WTC11 (cell line): ENCODE results near the gene METTL21A. TPM values are rescaled to one million over a fixed set of nuclear protein-coding genes. Genes with fewer than 3 reads are reported as not detected.
"Not testable (repeated sequence)": the region's sequence is repeated elsewhere in the genome, so short reads cannot be mapped to it uniquely, and the experiment has no call there.

ENCODE experiments used
- ATAC-seq: fragments of 200-7000 bp; cut with Tn5 transposase; 2 replicates; pipeline ENCODE4 v1.10.0; 2021; ENCODE audit warnings: mild to moderate bottlenecking, moderate library complexity
- CTCF ChIA-PET: fragments of 300-600 bp; sonication (Branson Sonifier 250); formaldehyde crosslinking; loops from one replicate; lab custom pipeline; 2021; ENCODE audit warnings: antibody characterized with exemption; lab: Charles Lee
- POLR2A ChIA-PET: fragments of 350-600 bp; sonication (Branson Sonifier 250); formaldehyde crosslinking; loops from one replicate; lab custom pipeline; 2021; ENCODE audit warnings: antibody characterized with exemption; lab: Charles Lee
- DNase-seq: peaks from one replicate; pipeline ENCODE4 v3.0.0; 2021; ENCODE audit warnings: low spot score
- H3K27ac Mint-ChIP-seq: 2 replicates; pipeline ENCODE4 v1.8.0; 2021; ENCODE audit warnings: mixed read lengths
- H3K27me3 Mint-ChIP-seq: 2 replicates; pipeline ENCODE4 v1.8.0; 2021; ENCODE audit warnings: low read depth, mild to moderate bottlenecking, moderate library complexity, mixed read lengths
- H3K36me3 Mint-ChIP-seq: 2 replicates; pipeline ENCODE4 v1.8.0; 2021; ENCODE audit warnings: mixed read lengths
- H3K4me1 Mint-ChIP-seq: 2 replicates; pipeline ENCODE4 v1.8.0; 2022; ENCODE audit warnings: mixed read lengths
- H3K4me3 Mint-ChIP-seq: 2 replicates; pipeline ENCODE4 v1.8.0; 2021; ENCODE audit warnings: mild to moderate bottlenecking, moderate library complexity, mixed read lengths
- H3K9me3 Mint-ChIP-seq: 2 replicates; pipeline ENCODE4 v1.8.0; 2021; ENCODE audit warnings: mixed read lengths
- ATF1 ChIP-seq: sonication (generic); formaldehyde crosslinking; IDR thresholded peaks from 2 replicates; pipeline ENCODE4 v1.8.1; 2023; ENCODE audit warnings: mild to moderate bottlenecking, moderate library complexity, missing genetic modification reagents
- E2F5 ChIP-seq: sonication (generic); formaldehyde crosslinking; IDR thresholded peaks from 2 replicates; pipeline ENCODE4 v1.8.1; 2022; ENCODE audit warnings: mild to moderate bottlenecking, moderate library complexity, missing genetic modification reagents
- ELF4 ChIP-seq: sonication (generic); formaldehyde crosslinking; IDR thresholded peaks from 2 replicates; pipeline ENCODE4 v1.8.1; 2022; ENCODE audit warnings: low read depth, mild to moderate bottlenecking, moderate library complexity, missing genetic modification reagents
- IRF2 ChIP-seq: sonication (generic); formaldehyde crosslinking; IDR thresholded peaks from 2 replicates; pipeline ENCODE4 v1.8.0; 2022; ENCODE audit warnings: low read depth, missing genetic modification reagents, borderline replicate concordance
- JAZF1 ChIP-seq: fragments of 250-450 bp; sonication (Bioruptor Pico); IDR thresholded peaks from 2 replicates; pipeline ENCODE4 v1.9.0; 2021; ENCODE audit warnings: moderate library complexity, mild to moderate bottlenecking, inconsistent platforms
- MXD4 ChIP-seq: fragments of 250-450 bp; sonication (Bioruptor Pico); IDR thresholded peaks from 2 replicates; pipeline ENCODE4 v1.8.0; 2021; ENCODE audit warnings: mild to moderate bottlenecking, moderate library complexity, borderline replicate concordance
- NR3C1 ChIP-seq: sonication (generic); formaldehyde crosslinking; conservative IDR thresholded peaks from 2 replicates; pipeline ENCODE4 v1.8.1; 2023; ENCODE audit warnings: low read depth, mild to moderate bottlenecking, missing genetic modification reagents
- SMAD3 ChIP-seq: sonication (generic); formaldehyde crosslinking; IDR thresholded peaks from 2 replicates; pipeline ENCODE4 v1.8.0; 2022; ENCODE audit warnings: missing genetic modification reagents, mild to moderate bottlenecking, borderline replicate concordance
- SOX15 ChIP-seq: fragments of 250-450 bp; sonication (Bioruptor Pico); IDR thresholded peaks from 2 replicates; pipeline ENCODE4 v1.9.0; 2021; ENCODE audit warnings: mild to moderate bottlenecking
- ZNF121 ChIP-seq: sonication (generic); formaldehyde crosslinking; IDR thresholded peaks from 2 replicates; pipeline ENCODE4 v1.8.0; 2023; ENCODE audit warnings: missing genetic modification reagents
- ZNF317 ChIP-seq: sonication (generic); formaldehyde crosslinking; IDR thresholded peaks from 2 replicates; pipeline ENCODE4 v1.8.1; 2023; ENCODE audit warnings: low read depth, mild to moderate bottlenecking, moderate library complexity, missing genetic modification reagents, borderline replicate concordance
- ZNF423 ChIP-seq: fragments of 250-450 bp; sonication (Bioruptor Pico); IDR thresholded peaks from 2 replicates; pipeline ENCODE4 v2.1.2; 2022; ENCODE audit warnings: mild to moderate bottlenecking, moderate library complexity
- total RNA-seq: library from RNA; stranded (reverse); gene quantifications from 3 replicates; pipeline ENCODE4 v1.2.3, GENCODE V29; 2021
- TF ChIP-seq, protein P1 (sequence below): sonication (generic); formaldehyde crosslinking; IDR thresholded peaks from 2 replicates; pipeline ENCODE4 v1.8.1; 2023; ENCODE audit warnings: mild to moderate bottlenecking, missing genetic modification reagents
- TF ChIP-seq, protein P2 (sequence below): sonication (generic); formaldehyde crosslinking; IDR thresholded peaks from 2 replicates; pipeline ENCODE4 v1.8.0; 2023; ENCODE audit warnings: missing genetic modification reagents
- TF ChIP-seq, protein P3 (sequence below): sonication (generic); formaldehyde crosslinking; IDR thresholded peaks from 2 replicates; pipeline ENCODE4 v1.8.1; 2023; ENCODE audit warnings: mild to moderate bottlenecking, missing genetic modification reagents
- TF ChIP-seq, protein P4 (sequence below): sonication (generic); formaldehyde crosslinking; IDR thresholded peaks from 2 replicates; pipeline ENCODE4 v1.8.1; 2022; ENCODE audit warnings: low read depth, mild to moderate bottlenecking, moderate library complexity, missing genetic modification reagents, borderline replicate concordance
- TF ChIP-seq, protein P5 (sequence below): sonication (generic); formaldehyde crosslinking; IDR thresholded peaks from 2 replicates; pipeline ENCODE4 v1.8.1; 2023; ENCODE audit warnings: mild to moderate bottlenecking, missing genetic modification reagents, borderline replicate concordance

METTL21A gene
- total RNA-seq, 1 experiment from 2014 or later: 56.4 TPM

GRCh38 chr2:207640661-207641060, 15.5 kb upstream of the METTL21A start (continued):
- no peak for TF ChIP-seq E2F5 (CRISPR knock-in tag)
- TF ChIP-seq, protein P1, sequence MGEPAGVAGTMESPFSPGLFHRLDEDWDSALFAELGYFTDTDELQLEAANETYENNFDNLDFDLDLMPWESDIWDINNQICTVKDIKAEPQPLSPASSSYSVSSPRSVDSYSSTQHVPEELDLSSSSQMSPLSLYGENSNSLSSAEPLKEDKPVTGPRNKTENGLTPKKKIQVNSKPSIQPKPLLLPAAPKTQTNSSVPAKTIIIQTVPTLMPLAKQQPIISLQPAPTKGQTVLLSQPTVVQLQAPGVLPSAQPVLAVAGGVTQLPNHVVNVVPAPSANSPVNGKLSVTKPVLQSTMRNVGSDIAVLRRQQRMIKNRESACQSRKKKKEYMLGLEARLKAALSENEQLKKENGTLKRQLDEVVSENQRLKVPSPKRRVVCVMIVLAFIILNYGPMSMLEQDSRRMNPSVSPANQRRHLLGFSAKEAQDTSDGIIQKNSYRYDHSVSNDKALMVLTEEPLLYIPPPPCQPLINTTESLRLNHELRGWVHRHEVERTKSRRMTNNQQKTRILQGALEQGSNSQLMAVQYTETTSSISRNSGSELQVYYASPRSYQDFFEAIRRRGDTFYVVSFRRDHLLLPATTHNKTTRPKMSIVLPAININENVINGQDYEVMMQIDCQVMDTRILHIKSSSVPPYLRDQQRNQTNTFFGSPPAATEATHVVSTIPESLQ (CRISPR knock-in tag): no peak

DNA sequence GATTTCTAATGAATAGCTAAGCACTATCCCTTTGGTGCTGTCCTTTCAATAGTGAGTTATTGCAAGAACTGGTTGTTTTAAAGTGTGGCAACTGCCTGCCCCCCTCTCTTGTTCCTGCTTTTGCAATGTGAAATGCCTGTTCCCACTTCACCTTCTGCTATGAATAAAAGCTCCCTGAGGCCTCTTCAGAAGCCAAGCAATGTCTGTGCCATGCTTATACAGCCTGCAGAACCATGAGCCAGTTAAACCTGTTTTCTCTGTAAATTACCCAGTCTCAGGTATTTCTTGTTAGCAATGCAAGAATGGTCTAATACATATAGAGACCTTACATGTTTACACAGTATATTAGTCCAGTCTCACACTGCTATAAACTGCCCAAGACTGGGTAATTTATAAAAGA, 15.0 kb upstream of the METTL21A start:
- ChIA-PET POLR2A (no interaction called here), CTCF (no interaction called here)
- peaks cover 9% of the 10 kb centered on the region for H3K36me3 Mint-ChIP-seq
- ATAC-seq (no peak), DNase-seq (no peak)
- no peak overlapping the region for H3K27ac Mint-ChIP-seq
- no peaks in the 10 kb centered on the region; the same call in 1 of the 2 replicates for H3K27me3 Mint-ChIP-seq
- TF ChIP-seq IRF2 (CRISPR knock-in tag) (no peak), ZNF121 (CRISPR knock-in tag) (no peak), ATF1 (CRISPR knock-in tag) (no peak), JAZF1 (CRISPR knock-in tag) (no peak), SMAD3 (CRISPR knock-in tag) (no peak), ZNF317 (CRISPR knock-in tag) (no peak), SOX15 (CRISPR knock-in tag) (no peak), ELF4 (no peak)
- TF ChIP-seq, protein P2, sequence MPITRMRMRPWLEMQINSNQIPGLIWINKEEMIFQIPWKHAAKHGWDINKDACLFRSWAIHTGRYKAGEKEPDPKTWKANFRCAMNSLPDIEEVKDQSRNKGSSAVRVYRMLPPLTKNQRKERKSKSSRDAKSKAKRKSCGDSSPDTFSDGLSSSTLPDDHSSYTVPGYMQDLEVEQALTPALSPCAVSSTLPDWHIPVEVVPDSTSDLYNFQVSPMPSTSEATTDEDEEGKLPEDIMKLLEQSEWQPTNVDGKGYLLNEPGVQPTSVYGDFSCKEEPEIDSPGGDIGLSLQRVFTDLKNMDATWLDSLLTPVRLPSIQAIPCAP (CRISPR knock-in tag): no peak
- TF ChIP-seq, protein P3, sequence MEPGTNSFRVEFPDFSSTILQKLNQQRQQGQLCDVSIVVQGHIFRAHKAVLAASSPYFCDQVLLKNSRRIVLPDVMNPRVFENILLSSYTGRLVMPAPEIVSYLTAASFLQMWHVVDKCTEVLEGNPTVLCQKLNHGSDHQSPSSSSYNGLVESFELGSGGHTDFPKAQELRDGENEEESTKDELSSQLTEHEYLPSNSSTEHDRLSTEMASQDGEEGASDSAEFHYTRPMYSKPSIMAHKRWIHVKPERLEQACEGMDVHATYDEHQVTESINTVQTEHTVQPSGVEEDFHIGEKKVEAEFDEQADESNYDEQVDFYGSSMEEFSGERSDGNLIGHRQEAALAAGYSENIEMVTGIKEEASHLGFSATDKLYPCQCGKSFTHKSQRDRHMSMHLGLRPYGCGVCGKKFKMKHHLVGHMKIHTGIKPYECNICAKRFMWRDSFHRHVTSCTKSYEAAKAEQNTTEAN (CRISPR knock-in tag): no peak
- TF ChIP-seq, protein P4, sequence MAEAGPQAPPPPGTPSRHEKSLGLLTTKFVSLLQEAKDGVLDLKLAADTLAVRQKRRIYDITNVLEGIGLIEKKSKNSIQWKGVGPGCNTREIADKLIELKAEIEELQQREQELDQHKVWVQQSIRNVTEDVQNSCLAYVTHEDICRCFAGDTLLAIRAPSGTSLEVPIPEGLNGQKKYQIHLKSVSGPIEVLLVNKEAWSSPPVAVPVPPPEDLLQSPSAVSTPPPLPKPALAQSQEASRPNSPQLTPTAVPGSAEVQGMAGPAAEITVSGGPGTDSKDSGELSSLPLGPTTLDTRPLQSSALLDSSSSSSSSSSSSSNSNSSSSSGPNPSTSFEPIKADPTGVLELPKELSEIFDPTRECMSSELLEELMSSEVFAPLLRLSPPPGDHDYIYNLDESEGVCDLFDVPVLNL: no peak
- no peak overlapping the region for H3K4me3 Mint-ChIP-seq
- 0 out of 2 replicates have a peak, but pooled peaks cover 4% of the 10 kb centered on the region for H3K4me1 Mint-ChIP-seq
- peaks cover 32% of the 10 kb centered on the region for H3K9me3 Mint-ChIP-seq

GRCh38 chr2:207639288-207639687, 14.1 kb upstream of the METTL21A start:
- CTCF ChIA-PET: interaction anchor here (0.6 kb wide), 1 partner anchor 160 kb away, joined by 3 read pairs; no protein-coding TSS in a partner anchor
- ATAC-seq, H3K36me3 Mint-ChIP-seq, DNase-seq, H3K4me1 Mint-ChIP-seq, H3K27ac Mint-ChIP-seq, H3K4me3 Mint-ChIP-seq, H3K27me3 Mint-ChIP-seq, POLR2A ChIA-PET: not testable (repeated sequence)
- H3K9me3 Mint-ChIP-seq: peaks cover 32% of the 10 kb centered on the region

- no peak for TF ChIP-seq NR3C1 (CRISPR knock-in tag)
- no peak for TF ChIP-seq ELF4
- TF ChIP-seq, protein P3 (CRISPR knock-in tag): no peak
- no peak for TF ChIP-seq MXD4 (CRISPR knock-in tag)
- TF ChIP-seq, protein P5, sequence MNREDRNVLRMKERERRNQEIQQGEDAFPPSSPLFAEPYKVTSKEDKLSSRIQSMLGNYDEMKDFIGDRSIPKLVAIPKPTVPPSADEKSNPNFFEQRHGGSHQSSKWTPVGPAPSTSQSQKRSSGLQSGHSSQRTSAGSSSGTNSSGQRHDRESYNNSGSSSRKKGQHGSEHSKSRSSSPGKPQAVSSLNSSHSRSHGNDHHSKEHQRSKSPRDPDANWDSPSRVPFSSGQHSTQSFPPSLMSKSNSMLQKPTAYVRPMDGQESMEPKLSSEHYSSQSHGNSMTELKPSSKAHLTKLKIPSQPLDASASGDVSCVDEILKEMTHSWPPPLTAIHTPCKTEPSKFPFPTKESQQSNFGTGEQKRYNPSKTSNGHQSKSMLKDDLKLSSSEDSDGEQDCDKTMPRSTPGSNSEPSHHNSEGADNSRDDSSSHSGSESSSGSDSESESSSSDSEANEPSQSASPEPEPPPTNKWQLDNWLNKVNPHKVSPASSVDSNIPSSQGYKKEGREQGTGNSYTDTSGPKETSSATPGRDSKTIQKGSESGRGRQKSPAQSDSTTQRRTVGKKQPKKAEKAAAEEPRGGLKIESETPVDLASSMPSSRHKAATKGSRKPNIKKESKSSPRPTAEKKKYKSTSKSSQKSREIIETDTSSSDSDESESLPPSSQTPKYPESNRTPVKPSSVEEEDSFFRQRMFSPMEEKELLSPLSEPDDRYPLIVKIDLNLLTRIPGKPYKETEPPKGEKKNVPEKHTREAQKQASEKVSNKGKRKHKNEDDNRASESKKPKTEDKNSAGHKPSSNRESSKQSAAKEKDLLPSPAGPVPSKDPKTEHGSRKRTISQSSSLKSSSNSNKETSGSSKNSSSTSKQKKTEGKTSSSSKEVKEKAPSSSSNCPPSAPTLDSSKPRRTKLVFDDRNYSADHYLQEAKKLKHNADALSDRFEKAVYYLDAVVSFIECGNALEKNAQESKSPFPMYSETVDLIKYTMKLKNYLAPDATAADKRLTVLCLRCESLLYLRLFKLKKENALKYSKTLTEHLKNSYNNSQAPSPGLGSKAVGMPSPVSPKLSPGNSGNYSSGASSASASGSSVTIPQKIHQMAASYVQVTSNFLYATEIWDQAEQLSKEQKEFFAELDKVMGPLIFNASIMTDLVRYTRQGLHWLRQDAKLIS (CRISPR knock-in tag): no peak
- TF ChIP-seq JAZF1 (CRISPR knock-in tag): no peak
- no peak for TF ChIP-seq ZNF423 (CRISPR knock-in tag)
- DNase-seq: no peak
- Mint-ChIP-seq H3K36me3 (no peaks in the 10 kb centered on the region; the same call in 1 of the 2 replicates), H3K27ac (no peak overlapping the region), H3K27me3 (no peaks in the 10 kb centered on the region), H3K9me3 (peaks cover 6% of the 10 kb centered on the region), H3K4me1 (peaks cover 14% of the 10 kb centered on the region), H3K4me3 (no peak overlapping the region)
- ChIA-PET CTCF (interaction anchor here (1.3 to 2.5 kb wide), 2 partner anchors 8 to 56 kb away, joined by 3 to 10 read pairs; no protein-coding TSS in a partner anchor), POLR2A (interaction anchor here (0.8 kb wide), 1 partner anchor 10 kb away, joined by 3 read pairs; the partner anchor contains the start of gene METTL21A)
- ATAC-seq: peak; percentile 45
Observed at GRCh38 chr2:207635468-207636200, 10.4 kb upstream of the METTL21A start.
